Activated CD8-positive, alpha-beta memory T cell treated with anti-CD3 and anti-CD28 coated beads for 4 hours (primary cell): ENCODE results near the gene GTF3A.

Source experiments
- DNase-seq, 2 donors: peaks; one replicate each; pipeline ENCODE4 v3.0.0-alpha.2; 2020; ENCODE audit warnings: low read depth in 2 of 2

GTF3A gene

GRCh38 chr13:27405546-27406134 is 18.8 kb upstream of the GTF3A start:
- no peak for DNase-seq

- no peak for DNase-seq
Observed at GRCh38 chr13:27406178-27406939, 18.1 kb upstream of the GTF3A start.

- no peak for DNase-seq
Observed at GRCh38 chr13:27408074-27408473, 16.3 kb upstream of the GTF3A start.

GRCh38 chr13:27409013-27409412 is 15.4 kb upstream of the GTF3A start:
- DNase-seq = no peak

- DNase-seq = no peak
Observed at GRCh38 chr13:27411341-27411740, 13.1 kb upstream of the GTF3A start.

- DNase-seq = no peak
Observed at GRCh38 chr13:27415116-27415515, 9.3 kb upstream of the GTF3A start.

GRCh38 chr13:27419328-27419727 is 5.1 kb upstream of the GTF3A start:
- DNase-seq = no peak

GRCh38 chr13:27421101-27421871 is 3.1 kb upstream of the GTF3A start:
- DNase-seq = no peak

- no peak for DNase-seq
Observed at GRCh38 chr13:27423333-27423732, 1.1 kb upstream of the GTF3A start.

- no peak for DNase-seq
Observed at GRCh38 chr13:27425158-27425917, 919 bp downstream of the GTF3A start.

GRCh38 chr13:27425918-27426630 is 1.7 kb downstream of the GTF3A start:
- peak; percentile 59 to 64 for DNase-seq

- DNase-seq = no peak
Observed at GRCh38 chr13:27427641-27428040, 3.2 kb downstream of the GTF3A start.

GRCh38 chr13:27428160-27428559 is 3.7 kb downstream of the GTF3A start:
- no peak for DNase-seq

- DNase-seq = no peak
Observed at GRCh38 chr13:27432180-27432579, 7.8 kb downstream of the GTF3A start.

GRCh38 chr13:27432611-27433210 is 8.3 kb downstream of the GTF3A start:
- no peak for DNase-seq

- no peak for DNase-seq
Observed at GRCh38 chr13:27437126-27437525, 12.7 kb downstream of the GTF3A start.

GRCh38 chr13:27440408-27440807 is 16.0 kb downstream of the GTF3A start:
- no peak for DNase-seq

GRCh38 chr13:27442071-27442647 is 17.7 kb downstream of the GTF3A start:
- DNase-seq = no peak

GRCh38 chr13:27442797-27443196 is 18.4 kb downstream of the GTF3A start:
- DNase-seq = no peak

- no peak for DNase-seq
Observed at GRCh38 chr13:27446986-27447583, 22.7 kb downstream of the GTF3A start.
